ENCODE measurements around the gene FNIP1.
"Not testable (repeated sequence)": the region's sequence is repeated elsewhere in the genome, so short reads cannot be mapped to it uniquely, and the experiment has no call there.

FNIP1 gene

GRCh38 chr5:131637694-131638093 is 159.1 kb downstream of the FNIP1 start:
- no peak for DNase-seq (ENCODE audit: low read depth)

- DNase-seq (ENCODE audit: low read depth) = no peak
These were observed 160.9 kb downstream of the FNIP1 start for GRCh38 chr5:131635684-131636572.

- peak; percentile 90 for DNase-seq (ENCODE audit: low read depth)
These were observed 161.7 kb downstream of the FNIP1 start, which contains the start of gene RAPGEF6 for GRCh38 chr5:131634996-131635683. TSS of gene RAPGEF6 (minus strand) at chr5:131635229. CDS start at chr5:131635030, 199 bp downstream.

GRCh38 chr5:131634666-131634995 is 162.2 kb downstream of the FNIP1 start:
- DNase-seq (ENCODE audit: low read depth) = peak; percentile 35

- no peak for DNase-seq (ENCODE audit: low read depth)
These were observed 162.6 kb downstream of the FNIP1 start for GRCh38 chr5:131634238-131634637.

GRCh38 chr5:131633830-131634229 is 163.0 kb downstream of the FNIP1 start:
- no peak for DNase-seq (ENCODE audit: low read depth)

GRCh38 chr5:131630963-131631350 is 165.9 kb downstream of the FNIP1 start:
- no peak for DNase-seq (ENCODE audit: low read depth)

GRCh38 chr5:131630208-131630962 is 166.4 kb downstream of the FNIP1 start:
- DNase-seq (ENCODE audit: low read depth) = no peak

GRCh38 chr5:131628990-131629389 is 167.8 kb downstream of the FNIP1 start:
- DNase-seq (ENCODE audit: low read depth) = no peak

- DNase-seq (ENCODE audit: low read depth) = no peak
These were observed 169.5 kb downstream of the FNIP1 start for GRCh38 chr5:131627207-131627865.

GRCh38 chr5:131622633-131623032 is 174.2 kb downstream of the FNIP1 start:
- DNase-seq (ENCODE audit: low read depth) = no peak

GRCh38 chr5:131621164-131621563 is 175.7 kb downstream of the FNIP1 start:
- DNase-seq (ENCODE audit: low read depth) = not testable (repeated sequence)

GRCh38 chr5:131619102-131619501 is 177.7 kb downstream of the FNIP1 start:
- no peak for DNase-seq (ENCODE audit: low read depth)

GRCh38 chr5:131617140-131617822 is 179.5 kb downstream of the FNIP1 start:
- DNase-seq (ENCODE audit: low read depth) = no peak

- no peak for DNase-seq (ENCODE audit: low read depth)
These were observed 180.9 kb downstream of the FNIP1 start for GRCh38 chr5:131615957-131616356.

GRCh38 chr5:131613423-131613822 is 183.4 kb downstream of the FNIP1 start:
- DNase-seq (ENCODE audit: low read depth) = no peak

- DNase-seq (ENCODE audit: low read depth) = no peak
These were observed 185.8 kb downstream of the FNIP1 start for GRCh38 chr5:131611064-131611381.

- DNase-seq (ENCODE audit: low read depth) = no peak
These were observed 186.4 kb downstream of the FNIP1 start for GRCh38 chr5:131610198-131611063.

GRCh38 chr5:131609774-131610173 is 187.0 kb downstream of the FNIP1 start:
- DNase-seq (ENCODE audit: low read depth) = no peak

- no peak for DNase-seq (ENCODE audit: low read depth)
These were observed 188.2 kb downstream of the FNIP1 start for GRCh38 chr5:131608597-131608996.

All from activated T-helper 9 cell treated with anti-CD3 and anti-CD28 coated beads, Interleukin-2, amount 50 U/mL, for 16 hours (primary cell).